Subcutaneous adipose tissue (tissue), 4 donors: Measurements from ENCODE around the gene HECW1. TPM values are rescaled to one million over a fixed set of nuclear protein-coding genes. Genes with fewer than 3 reads are reported as not detected.

Experiments used
- total RNA-seq, 4 donors: library from RNA; depleted of rRNA; stranded (reverse); fragments of >200 nt; gene quantifications; one replicate each; pipeline ENCODE4 v1.1.0, GENCODE V29; 2016
- TF ChIP-seq, protein P1 (sequence below): fragments of 450-650 bp; IDR thresholded peaks from one replicate; pipeline ENCODE4 v1.5.1; 2016; ENCODE audit warnings: low read depth, mild to moderate bottlenecking, control low read depth, antibody characterized with exemption, moderate library complexity

Gene HECW1
- total RNA-seq, 4 donors from 2014 or later: 0.38 to 2.2 (median 0.80) TPM

- TF ChIP-seq, protein P1, sequence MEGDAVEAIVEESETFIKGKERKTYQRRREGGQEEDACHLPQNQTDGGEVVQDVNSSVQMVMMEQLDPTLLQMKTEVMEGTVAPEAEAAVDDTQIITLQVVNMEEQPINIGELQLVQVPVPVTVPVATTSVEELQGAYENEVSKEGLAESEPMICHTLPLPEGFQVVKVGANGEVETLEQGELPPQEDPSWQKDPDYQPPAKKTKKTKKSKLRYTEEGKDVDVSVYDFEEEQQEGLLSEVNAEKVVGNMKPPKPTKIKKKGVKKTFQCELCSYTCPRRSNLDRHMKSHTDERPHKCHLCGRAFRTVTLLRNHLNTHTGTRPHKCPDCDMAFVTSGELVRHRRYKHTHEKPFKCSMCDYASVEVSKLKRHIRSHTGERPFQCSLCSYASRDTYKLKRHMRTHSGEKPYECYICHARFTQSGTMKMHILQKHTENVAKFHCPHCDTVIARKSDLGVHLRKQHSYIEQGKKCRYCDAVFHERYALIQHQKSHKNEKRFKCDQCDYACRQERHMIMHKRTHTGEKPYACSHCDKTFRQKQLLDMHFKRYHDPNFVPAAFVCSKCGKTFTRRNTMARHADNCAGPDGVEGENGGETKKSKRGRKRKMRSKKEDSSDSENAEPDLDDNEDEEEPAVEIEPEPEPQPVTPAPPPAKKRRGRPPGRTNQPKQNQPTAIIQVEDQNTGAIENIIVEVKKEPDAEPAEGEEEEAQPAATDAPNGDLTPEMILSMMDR: no peak
Observed at GRCh38 chr7:43570688-43571365, 458.4 kb downstream of the HECW1 start.

DNA sequence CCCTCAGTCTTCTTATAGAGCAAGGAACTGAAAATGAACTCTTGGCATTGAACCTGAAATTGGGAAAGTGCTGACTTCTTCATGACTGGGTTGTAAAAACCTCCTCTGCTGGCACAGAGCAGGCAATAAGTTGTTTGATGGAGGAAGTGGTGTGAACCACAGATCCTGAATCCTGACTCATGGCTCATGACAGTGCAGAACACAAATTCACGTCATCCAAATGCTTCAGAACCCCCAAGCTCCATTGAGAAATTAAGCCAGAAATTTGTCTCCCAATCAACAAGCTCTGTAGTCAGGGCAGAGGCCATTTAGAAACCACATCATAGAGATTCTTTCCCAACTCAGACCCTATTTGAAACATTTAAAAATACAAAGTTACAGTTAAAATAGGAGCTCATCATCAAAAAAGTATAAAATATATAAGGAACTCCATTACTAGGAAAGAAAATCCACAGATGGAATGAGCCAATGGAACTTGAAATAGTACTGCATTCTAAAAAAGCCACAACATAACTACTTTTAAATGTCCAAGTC, 460.1 kb downstream of the HECW1 start:
- TF ChIP-seq, protein P1: no peak

- TF ChIP-seq, protein P1: no peak
Observed at GRCh38 chr7:43575506-43575905, 463.1 kb downstream of the HECW1 start.

DNA sequence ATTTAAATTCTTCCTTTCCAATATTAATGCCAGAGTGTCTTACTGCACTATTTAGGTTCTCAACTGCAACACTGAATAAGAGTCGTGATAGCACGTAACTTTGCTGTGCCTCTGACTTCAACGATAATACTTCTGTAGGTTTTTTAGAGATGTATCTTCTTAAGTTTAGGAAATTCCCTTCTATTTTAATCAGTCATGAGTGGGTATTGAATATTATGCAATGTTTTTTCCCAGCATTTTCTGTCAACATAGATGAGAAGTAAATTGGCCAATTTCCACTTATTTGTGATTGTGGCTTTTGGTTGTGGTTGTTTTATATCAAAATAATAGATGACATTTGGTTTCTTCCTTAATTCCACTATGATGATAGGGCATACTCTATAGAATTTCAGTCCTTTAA, 463.8 kb downstream of the HECW1 start:
- TF ChIP-seq, protein P1: no peak

GRCh38 chr7:43577485-43577951, 465.1 kb downstream of the HECW1 start:
- TF ChIP-seq, protein P1: no peak

DNA sequence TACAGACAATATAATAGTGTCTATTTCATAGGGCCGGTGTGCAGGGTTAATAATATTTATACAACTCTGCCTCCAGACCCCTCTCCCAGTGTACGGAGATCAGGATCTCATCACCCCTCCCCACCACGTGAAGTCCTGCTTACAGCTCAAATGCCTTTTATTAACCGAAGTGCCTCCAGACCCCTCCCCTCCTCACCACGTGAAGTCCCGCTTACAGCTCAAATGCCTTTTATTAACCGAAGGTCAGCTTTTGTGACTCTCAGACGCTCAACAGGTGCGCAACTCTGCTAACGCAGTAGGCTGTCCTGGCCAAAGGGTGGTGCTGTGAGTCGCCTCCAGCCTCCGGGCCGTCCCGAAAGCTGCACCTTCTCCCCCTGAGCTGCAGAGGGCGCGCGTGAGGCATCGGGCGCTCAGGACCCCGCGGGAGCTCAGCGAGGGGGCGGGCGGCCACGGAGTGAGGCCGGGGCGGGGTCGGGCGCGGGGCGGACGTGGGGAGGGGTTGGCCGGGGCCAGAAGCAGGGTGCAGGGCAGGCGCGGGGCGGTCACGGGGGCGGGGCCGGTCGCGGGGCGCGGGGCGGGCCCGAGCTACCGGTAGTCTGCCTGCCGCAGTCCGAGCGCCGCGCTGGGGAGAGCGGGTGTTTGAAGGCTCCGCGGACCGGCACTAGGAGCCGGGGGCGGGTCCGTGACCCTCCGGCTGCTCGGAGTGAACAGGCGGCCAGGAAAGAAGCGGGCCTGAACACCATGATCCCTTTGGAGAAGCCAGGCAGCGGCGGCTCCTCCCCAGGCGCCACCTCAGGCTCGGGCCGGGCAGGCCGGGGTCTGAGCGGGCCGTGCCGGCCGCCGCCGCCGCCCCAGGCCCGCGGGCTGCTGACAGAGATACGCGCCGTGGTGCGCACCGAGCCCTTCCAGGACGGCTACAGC, 470.3 kb downstream of the HECW1 start, which contains the start of gene STK17A:
Gene STK17A (plus strand): TSS at position 606 of the 921 bp plus-strand sequence. CDS start 136 bp downstream, at position 742.
- TF ChIP-seq, protein P1: no peak
